Endothelial cell of umbilical vein (primary cell): ENCODE measurements around the gene FRMD6. TPM values are rescaled to one million over a fixed set of nuclear protein-coding genes. Genes with fewer than 3 reads are reported as not detected.

ENCODE experiments used
- BruUV-seq: library from RNA; stranded (reverse); fragments of 400-500 nt; replicated peaks from 2 replicates; lab custom pipeline; 2021; lab: Mats Ljungman, UMichigan
- CTCF ChIA-PET: fragments of 300-600, 350-600 bp; sonication (Branson Sonifier 250); formaldehyde crosslinking; loops from one replicate; lab custom pipeline; 2021; ENCODE audit warnings: antibody characterized with exemption, inconsistent platforms; lab: Charles Lee
- POLR2A ChIA-PET: fragments of 300-600, 350-600 bp; sonication (Branson Sonifier 250); formaldehyde crosslinking; loops from one replicate; lab custom pipeline; 2021; ENCODE audit warnings: antibody characterized with exemption, inconsistent platforms; lab: Charles Lee
- DNase-seq: peaks from one replicate; pipeline ENCODE4 v3.0.0-alpha.2; 2011; ENCODE audit warnings: low read depth, low spot score
- FAIRE-seq: peaks from 2 replicates; lab custom pipeline; 2011; peaks lifted over from hg19 to GRCh38; lab: Jason Lieb, UNC
- H2AFZ ChIP-seq: 2 replicates; pipeline ENCODE4 v1.6.0; 2012; ENCODE audit warnings: low read depth, low read length, control low read depth, inconsistent platforms
- H3K27ac ChIP-seq: 2 replicates; pipeline ENCODE4 v1.5.1; 2011; ENCODE audit warnings: low read depth, mild to moderate bottlenecking, control low read depth, low read length, moderate library complexity; ENCODE audit not compliant: insufficient read depth
- H3K27me3 ChIP-seq, 2 experiments: 2 replicates each; pipeline versions ENCODE4 v1.6.0 to v1.6.1; 2011; ENCODE audit warnings: low read length in 2 of 2, mixed read lengths in 1 of 2; ENCODE audit not compliant: control insufficient read depth in 2 of 2, insufficient read depth in 2 of 2
- H3K36me3 ChIP-seq, 2 experiments: 2 replicates in 1 of 2; 3 replicates in 1 of 2; pipeline ENCODE4 v1.5.1; 2011; ENCODE audit warnings: low read length in 2 of 2, mild to moderate bottlenecking in 1 of 2, moderate library complexity in 1 of 2; ENCODE audit not compliant: control insufficient read depth in 2 of 2, insufficient read depth in 2 of 2; ENCODE audit errors: extremely low read depth in 1 of 2
- H3K4me1 ChIP-seq: 3 replicates; pipeline ENCODE4 v1.5.1; 2011; ENCODE audit warnings: mild to moderate bottlenecking, low read length; ENCODE audit not compliant: control insufficient read depth, insufficient read depth; ENCODE audit errors: extremely low read depth
- H3K4me2 ChIP-seq: 2 replicates; pipeline ENCODE4 v1.6.1; 2011; ENCODE audit warnings: low read length, control low read depth, mixed read lengths; ENCODE audit not compliant: insufficient read depth
- H3K4me3 ChIP-seq, 3 experiments: fragments of 200-600 bp in 1 of 3; sonication (generic), shearing (Covaris generic) in 1 of 3; replicated peaks in 1 of 3; 2 replicates each; pipeline ENCODE4 v1.5.1; 2011 to 2016; ENCODE audit warnings: control low read depth in 3 of 3, low read length in 3 of 3, mild to moderate bottlenecking in 2 of 3, inconsistent platforms in 1 of 3, low read depth in 1 of 3, moderate library complexity in 1 of 3; ENCODE audit not compliant: insufficient read depth in 1 of 3
- H3K79me2 ChIP-seq: 2 replicates; pipeline ENCODE4 v1.6.0; 2012; ENCODE audit warnings: low read length, inconsistent platforms; ENCODE audit not compliant: control insufficient read depth, insufficient read depth
- H3K9ac ChIP-seq: replicated peaks from 2 replicates; pipeline ENCODE3; 2011; ENCODE audit warnings: low read length, control low read depth; ENCODE audit not compliant: insufficient read depth; ENCODE audit errors: extremely low read depth
- H3K9me1 ChIP-seq: replicated peaks from 3 replicates; pipeline ENCODE4 v1.6.0; 2011; ENCODE audit warnings: mild to moderate bottlenecking, low read length; ENCODE audit not compliant: control insufficient read depth, insufficient read depth; ENCODE audit errors: extremely low read depth
- H3K9me3 ChIP-seq: replicated peaks from 2 replicates; pipeline ENCODE4 v1.5.1; 2012; ENCODE audit warnings: low read length, inconsistent platforms; ENCODE audit not compliant: control insufficient read depth, insufficient read depth
- H4K20me1 ChIP-seq: replicated peaks from 2 replicates; pipeline ENCODE3; 2011; ENCODE audit warnings: mild to moderate bottlenecking, low read length; ENCODE audit not compliant: control insufficient read depth, insufficient read depth; ENCODE audit errors: extremely low read depth
- EZH2 ChIP-seq: IDR thresholded peaks from 2 replicates; pipeline ENCODE4 v1.6.1; 2012; ENCODE audit warnings: borderline replicate concordance, low read depth, mild to moderate bottlenecking, moderate library complexity, low read length, inconsistent platforms; ENCODE audit not compliant: severe bottlenecking
- JUN ChIP-seq: IDR thresholded peaks from 2 replicates; pipeline ENCODE4 v1.6.1; 2011; ENCODE audit warnings: borderline replicate concordance, low read depth; ENCODE audit not compliant: insufficient read length, insufficient read depth
- POLR2A ChIP-seq: IDR thresholded peaks from 2 replicates; pipeline ENCODE4 v1.6.1; 2012; ENCODE audit warnings: low read depth, mild to moderate bottlenecking, control low read depth, low read length
- POLR2AphosphoS5 ChIP-seq: IDR thresholded peaks from 2 replicates; pipeline ENCODE4 v1.6.1; 2012; ENCODE audit warnings: low read depth, mild to moderate bottlenecking, control low read depth, low read length, moderate library complexity; ENCODE audit not compliant: insufficient read depth
- dilution Hi-C: fragments of 300-500 bp; cut with MboI; formaldehyde crosslinking; loops from one replicate; pipeline ENCODE4 v1.15.0; 2019; ENCODE audit warnings: low sequenced_read_pairs; ENCODE audit not compliant: extremely low pct_ligation_motif_present
- intact Hi-C: fragments of 100-400 bp; cut with micrococcal nuclease; formaldehyde crosslinking; loops from one replicate; pipeline ENCODE4 v1.10.0; 2022
- polyA plus RNA-seq, 4 experiments: library from polyadenylated mRNA; depleted of rRNA in 3 of 4; stranded (reverse) in 3 of 4; unstranded in 1 of 4; fragments of >200 nt; gene quantifications; 2 replicates each; pipeline versions ENCODE4 v1.2.1 to v1.2.3, GENCODE V29; 2011 to 2012; ENCODE audit warnings: missing spikeins in 1 of 4
- total RNA-seq: library from RNA; stranded (reverse); gene quantifications from 2 replicates; pipeline ENCODE4 v1.2.3, GENCODE V29; 2021
- TF ChIP-seq, protein P1 (sequence below), 2 donors: IDR thresholded peaks; 1 replicate in 1 of 2; 2 replicates in 1 of 2; pipeline ENCODE4 v1.5.1; 2011; ENCODE audit warnings: low read length in 2 of 2, mild to moderate bottlenecking in 2 of 2, moderate library complexity in 2 of 2, control low read depth in 1 of 2, inconsistent platforms in 1 of 2, low read depth in 1 of 2; ENCODE audit not compliant: insufficient read depth in 1 of 2; ENCODE audit errors: extremely low read depth in 1 of 2
- TF ChIP-seq, protein P2 (sequence below): IDR thresholded peaks from 2 replicates; pipeline ENCODE4 v1.6.1; 2011; ENCODE audit not compliant: insufficient read depth, insufficient read length

Gene FRMD6
- total and polyA plus RNA-seq, 2 donors (not counting 3 experiments of a cell fraction or from before 2014, with no cell fraction given): 69.0 to 97.1 TPM

DNA sequence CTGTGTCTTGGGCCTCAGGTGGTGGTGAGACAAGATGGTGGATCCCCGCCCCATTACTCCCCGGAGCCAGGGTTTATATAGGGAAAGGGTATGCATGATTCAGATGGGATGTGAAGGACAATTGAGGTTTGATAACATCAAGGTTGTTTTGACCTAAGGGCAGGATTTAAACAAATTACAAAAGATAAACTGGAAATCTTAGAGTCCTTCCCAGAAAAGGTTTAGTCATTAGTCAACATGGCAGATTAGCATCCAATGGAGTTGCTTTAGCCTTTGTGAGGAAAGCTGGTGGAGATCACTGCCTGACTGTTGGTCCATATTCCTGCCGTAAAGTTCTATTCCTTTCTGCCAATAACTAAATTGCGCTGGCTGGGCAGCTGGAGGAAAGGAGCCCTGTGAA lies 15.6 kb upstream of the FRMD6 start:
- peaks cover 13% of the 10 kb centered on the region for H3K4me1 ChIP-seq
- ChIA-PET CTCF (interaction anchor here (1.5 kb wide), 1 partner anchor 14 kb away, joined by 4 read pairs; no protein-coding TSS in a partner anchor), POLR2A (no interaction called here)
- dilution Hi-C loops: no loop called here
- no peaks in the 10 kb centered on the region for H3K9me3 ChIP-seq
- intact Hi-C loops: no loop called here
- no peak overlapping the region for H3K27ac ChIP-seq
- no peak overlapping the region for H3K4me3 ChIP-seq
- TF ChIP-seq POLR2A: no peak
- no peak for TF ChIP-seq EZH2
- TF ChIP-seq, protein P1, sequence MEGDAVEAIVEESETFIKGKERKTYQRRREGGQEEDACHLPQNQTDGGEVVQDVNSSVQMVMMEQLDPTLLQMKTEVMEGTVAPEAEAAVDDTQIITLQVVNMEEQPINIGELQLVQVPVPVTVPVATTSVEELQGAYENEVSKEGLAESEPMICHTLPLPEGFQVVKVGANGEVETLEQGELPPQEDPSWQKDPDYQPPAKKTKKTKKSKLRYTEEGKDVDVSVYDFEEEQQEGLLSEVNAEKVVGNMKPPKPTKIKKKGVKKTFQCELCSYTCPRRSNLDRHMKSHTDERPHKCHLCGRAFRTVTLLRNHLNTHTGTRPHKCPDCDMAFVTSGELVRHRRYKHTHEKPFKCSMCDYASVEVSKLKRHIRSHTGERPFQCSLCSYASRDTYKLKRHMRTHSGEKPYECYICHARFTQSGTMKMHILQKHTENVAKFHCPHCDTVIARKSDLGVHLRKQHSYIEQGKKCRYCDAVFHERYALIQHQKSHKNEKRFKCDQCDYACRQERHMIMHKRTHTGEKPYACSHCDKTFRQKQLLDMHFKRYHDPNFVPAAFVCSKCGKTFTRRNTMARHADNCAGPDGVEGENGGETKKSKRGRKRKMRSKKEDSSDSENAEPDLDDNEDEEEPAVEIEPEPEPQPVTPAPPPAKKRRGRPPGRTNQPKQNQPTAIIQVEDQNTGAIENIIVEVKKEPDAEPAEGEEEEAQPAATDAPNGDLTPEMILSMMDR (IDR thresholded peaks at IDR 0.05; ENCODE audit: extremely low read depth in 1 of 2, insufficient read depth in 1 of 2, low read depth in 1 of 2, low read length in 2 of 2): no peak
- TF ChIP-seq, protein P2, sequence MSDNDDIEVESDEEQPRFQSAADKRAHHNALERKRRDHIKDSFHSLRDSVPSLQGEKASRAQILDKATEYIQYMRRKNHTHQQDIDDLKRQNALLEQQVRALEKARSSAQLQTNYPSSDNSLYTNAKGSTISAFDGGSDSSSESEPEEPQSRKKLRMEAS: no peak
- TF ChIP-seq POLR2AphosphoS5: no peak
- TF ChIP-seq JUN: no peak
- no TSS peak for BruUV-seq
- H3K9me1 ChIP-seq: no peaks in the 10 kb centered on the region
- H4K20me1 ChIP-seq: no peaks in the 10 kb centered on the region
- no peak overlapping the region for H2AFZ ChIP-seq
- no peak overlapping the region for H3K9ac ChIP-seq
- no peaks in the 10 kb centered on the region for H3K36me3 ChIP-seq
- FAIRE-seq (no peak), DNase-seq (no peak)
- H3K27me3 ChIP-seq: no peaks in the 10 kb centered on the region
- no peaks in the 10 kb centered on the region for H3K79me2 ChIP-seq
- no peak overlapping the region for H3K4me2 ChIP-seq
